SK-N-MC (cell line): ENCODE measurements around the gene CAVIN1.

Source experiments
- EZH2 ChIP-seq: fragments of 200-600 bp; sonication (generic); IDR thresholded peaks from one replicate; pipeline ENCODE4 v1.6.1; 2017; ENCODE audit warnings: antibody characterized with exemption
- FOXP2 ChIP-seq: optimal IDR thresholded peaks from 2 replicates; pipeline ENCODE3; 2011; ENCODE audit warnings: mild to moderate bottlenecking, moderate library complexity; ENCODE audit not compliant: insufficient read depth; ENCODE audit errors: extremely low read length, control extremely low read depth
- POLR2AphosphoS5 ChIP-seq: IDR thresholded peaks from 2 replicates; pipeline ENCODE4 v1.6.1; 2012; ENCODE audit warnings: mild to moderate bottlenecking, low read depth, low read length, borderline replicate concordance

DNA sequence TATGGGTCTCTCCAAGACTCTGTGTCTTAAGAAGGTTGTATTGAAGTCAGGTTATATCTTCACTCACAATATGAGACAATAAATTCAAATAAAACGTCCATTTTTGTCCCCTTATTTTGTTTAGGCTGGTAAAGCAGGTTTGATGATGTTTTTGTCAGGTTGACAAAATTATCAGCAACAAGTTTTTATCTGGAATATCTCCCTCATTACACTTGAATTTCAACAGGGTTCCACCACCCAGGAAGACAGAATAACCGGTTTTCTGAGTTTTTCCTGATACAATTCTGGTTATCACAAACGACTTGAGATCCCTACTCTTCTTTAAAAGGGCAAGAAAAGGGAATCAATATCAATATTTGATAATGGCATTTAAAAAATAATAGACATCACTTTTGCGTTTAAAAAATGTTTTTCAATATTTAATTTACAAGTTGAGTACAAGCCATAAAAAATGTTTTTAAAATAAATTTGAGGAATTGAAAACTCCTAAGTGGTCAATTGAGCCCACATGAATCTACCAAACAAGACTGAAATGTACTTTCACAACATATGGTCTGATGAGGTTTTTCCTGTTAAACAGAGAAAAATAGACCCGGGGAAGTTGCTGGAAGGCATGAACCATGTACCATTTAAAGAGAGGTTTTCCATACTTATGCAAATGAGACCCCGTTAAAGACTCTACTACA, 34.2 kb upstream of the CAVIN1 start:
- no peak for TF ChIP-seq EZH2
- no peak for TF ChIP-seq FOXP2
- no peak; the same call in 1 of the 2 replicates for TF ChIP-seq POLR2AphosphoS5
